Measurements from ENCODE around the gene LEFTY1. TPM values are rescaled to one million over a fixed set of nuclear protein-coding genes. Genes with fewer than 3 reads are reported as not detected.

Gene LEFTY1
- total and polyA plus RNA-seq, 2 of the 13 experiments (the other 11 are each of a cell fraction or from before 2014, with no cell fraction given), result 0.29 to 0.79 TPM

- TF ChIP-seq MED13 (CRISPR knock-in tag; IDR thresholded peaks at IDR 0.05) (no peak), AKAP8 (CRISPR knock-in tag; IDR thresholded peaks at IDR 0.05) (no peak), NFRKB (IDR thresholded peaks at IDR 0.05) (no peak), RARG (CRISPR knock-in tag; IDR thresholded peaks at IDR 0.05; ENCODE audit: low read depth) (no peak), PRPF4 (IDR thresholded peaks at IDR 0.05; ENCODE audit: low read depth, low read length, poor library complexity, severe bottlenecking) (no peak), HOXA5 (CRISPR knock-in tag; IDR thresholded peaks at IDR 0.05) (no peak), GPBP1L1 (CRISPR knock-in tag; IDR thresholded peaks at IDR 0.05) (no peak), ZBTB25 (CRISPR knock-in tag; IDR thresholded peaks at IDR 0.05) (no peak), PCBP1 (IDR thresholded peaks at IDR 0.05; ENCODE audit: borderline replicate concordance, low read depth, low read length) (no peak), ZNF792 (CRISPR knock-in tag; IDR thresholded peaks at IDR 0.05) (no peak), ETV5 (CRISPR knock-in tag; IDR thresholded peaks at IDR 0.05; ENCODE audit: borderline replicate concordance) (no peak; the same call in 1 of the 2 replicates), SKIL (CRISPR knock-in tag; IDR thresholded peaks at IDR 0.05; ENCODE audit: borderline replicate concordance) (no peak), TIGD3 (CRISPR knock-in tag; IDR thresholded peaks at IDR 0.05; ENCODE audit: borderline replicate concordance) (no peak), HNRNPK (IDR thresholded peaks at IDR 0.05; ENCODE audit: low read depth, low read length, poor library complexity, severe bottlenecking) (no peak), ARID4A (CRISPR knock-in tag; IDR thresholded peaks at IDR 0.05; ENCODE audit: borderline replicate concordance) (no peak), ZNF576 (CRISPR knock-in tag; IDR thresholded peaks at IDR 0.05) (no peak), E2F1 (CRISPR knock-in tag; IDR thresholded peaks at IDR 0.05) (no peak), NFYB (CRISPR knock-in tag; IDR thresholded peaks at IDR 0.05) (no peak)
Observed at GRCh38 chr1:225878282-225878681, 10.7 kb downstream of the LEFTY1 start (continued).
